GM19455 (cell line): Measurements from ENCODE around the gene POMT2.

ENCODE experiments used
- ATAC-seq: cut with Tn5 transposase; IDR thresholded peaks from one replicate; pipeline ENCODE4 v1.9.1; 2021; ENCODE audit not compliant: unreplicated experiment

POMT2 gene

DNA sequence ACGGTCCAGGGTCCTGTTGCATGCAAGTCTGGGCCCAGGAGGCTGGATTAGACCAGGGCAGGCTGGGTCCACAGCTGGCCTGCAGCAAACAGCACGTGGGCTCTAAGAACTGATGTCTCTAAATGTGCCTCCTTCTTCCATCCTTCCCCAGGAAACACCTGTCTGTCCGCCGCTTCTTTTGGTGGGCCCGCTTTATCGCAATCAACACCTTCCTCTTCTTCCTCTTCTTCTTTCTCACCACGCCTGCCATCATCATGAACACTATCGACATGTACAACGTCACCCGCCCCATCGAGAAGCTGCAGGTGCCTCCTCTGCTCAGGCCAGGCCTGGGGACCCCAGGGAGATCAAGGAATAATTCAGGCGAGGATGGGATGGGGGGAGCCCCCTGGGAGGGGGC is 77.9 kb downstream of the POMT2 start:
- no peak for ATAC-seq

DNA sequence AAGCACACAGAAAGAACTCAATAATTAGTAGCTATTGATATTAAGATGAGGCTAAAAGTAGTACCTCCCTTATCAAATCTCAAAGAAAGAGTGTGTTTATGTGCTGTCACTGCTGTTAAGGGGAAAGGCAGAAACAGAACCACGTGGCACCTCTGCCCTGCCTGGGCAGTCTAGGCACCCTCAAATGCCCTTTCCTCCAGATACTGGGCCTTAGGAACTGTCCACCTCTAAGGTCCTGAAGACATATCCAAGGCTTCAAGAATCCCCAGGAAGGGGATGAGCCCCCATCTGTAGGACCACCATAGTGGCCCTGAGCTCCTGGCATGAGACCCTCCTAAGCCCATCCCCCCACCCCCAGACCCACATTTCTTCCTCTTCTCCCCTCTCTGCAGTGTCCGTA is 78.7 kb downstream of the POMT2 start:
- ATAC-seq, result no peak

DNA sequence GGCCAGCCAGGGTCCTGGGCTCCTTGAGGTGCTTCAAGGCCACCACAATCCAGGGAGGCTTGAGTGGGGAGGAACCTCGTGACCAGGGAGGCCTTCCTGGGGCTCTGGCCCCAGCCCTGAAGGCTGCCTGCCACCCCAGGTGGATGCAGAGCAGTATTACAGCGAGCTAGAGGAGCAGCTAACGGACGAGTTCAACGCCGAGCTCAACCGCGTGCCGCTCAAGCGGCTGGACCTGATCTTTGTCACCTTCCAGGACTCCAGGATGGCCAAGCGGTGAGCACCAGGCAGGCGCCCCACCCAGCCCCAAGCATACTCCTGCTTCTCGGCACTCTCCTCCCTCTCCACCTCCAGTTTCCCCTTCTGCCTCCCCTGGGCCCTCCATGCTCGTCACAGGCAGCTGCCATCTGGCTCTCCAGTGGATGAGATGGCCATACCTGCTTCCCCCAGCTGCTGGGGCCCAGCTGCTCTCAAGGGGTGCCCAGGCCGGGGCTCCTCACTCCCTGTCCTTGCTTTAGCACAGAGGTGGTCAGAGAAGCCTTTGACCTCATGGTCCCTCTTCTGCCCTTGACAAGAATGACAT is 80.3 kb downstream of the POMT2 start:
- ATAC-seq, result no peak

DNA sequence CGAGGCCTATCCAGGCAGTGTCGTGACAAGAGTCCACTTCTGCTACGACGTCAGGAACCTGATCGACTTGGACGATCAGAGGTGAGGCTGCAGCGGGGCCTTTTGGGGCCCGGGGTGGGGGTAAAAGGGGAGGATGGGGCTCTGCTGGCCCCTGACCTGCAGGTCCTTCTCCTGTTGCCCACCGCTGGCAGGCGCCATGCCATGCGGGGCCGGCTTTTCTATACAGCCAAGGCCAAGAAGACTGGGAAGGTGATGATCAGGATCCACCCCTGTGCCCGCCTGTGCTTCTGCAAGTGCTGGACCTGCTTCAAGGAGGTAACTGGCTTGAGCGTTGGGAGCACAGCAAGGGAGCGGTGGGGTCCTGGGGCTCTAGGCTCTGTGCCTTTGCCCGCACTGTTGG is 81.3 kb downstream of the POMT2 start:
- ATAC-seq, result no peak

DNA sequence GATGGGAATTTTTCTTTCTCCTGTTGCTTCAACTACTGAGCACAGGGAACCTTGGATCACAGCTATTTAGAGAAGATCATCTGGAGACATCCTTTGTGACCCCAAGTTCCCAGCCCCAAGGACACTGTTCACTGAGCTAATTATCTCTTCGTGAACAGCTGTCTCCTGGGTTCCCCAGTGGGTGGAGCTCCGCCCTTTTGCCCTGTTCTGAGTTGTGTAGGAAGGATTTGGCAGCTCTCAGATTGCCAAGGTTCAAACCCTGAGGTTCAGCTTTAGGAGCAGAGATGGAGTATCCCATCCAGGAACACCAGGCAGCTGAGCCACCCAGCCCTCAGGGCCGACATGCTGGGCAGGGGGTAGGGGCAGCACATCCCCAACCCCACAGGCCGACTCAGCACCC is 81.7 kb downstream of the POMT2 start:
- no peak for ATAC-seq

DNA sequence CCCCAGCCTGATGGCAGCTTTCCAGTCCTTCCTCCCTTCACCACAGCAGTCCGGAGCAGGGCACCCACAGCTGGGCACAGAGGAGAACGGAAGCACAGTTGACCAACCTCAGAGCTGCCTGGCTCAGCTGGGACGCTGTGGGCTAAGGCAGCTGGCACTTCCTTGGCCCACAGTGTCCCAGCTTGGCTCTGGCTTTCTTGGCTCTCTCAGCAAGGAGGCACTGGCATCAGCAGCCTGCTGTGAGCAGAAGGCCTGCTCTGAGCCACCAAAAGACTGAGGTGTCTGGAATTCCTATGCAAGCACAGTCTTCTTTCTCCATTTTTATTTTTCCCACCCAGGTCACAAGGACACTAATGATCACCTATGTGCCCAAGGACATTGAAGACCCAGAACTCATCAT is 82.3 kb downstream of the POMT2 start:
- ATAC-seq, result no peak

DNA sequence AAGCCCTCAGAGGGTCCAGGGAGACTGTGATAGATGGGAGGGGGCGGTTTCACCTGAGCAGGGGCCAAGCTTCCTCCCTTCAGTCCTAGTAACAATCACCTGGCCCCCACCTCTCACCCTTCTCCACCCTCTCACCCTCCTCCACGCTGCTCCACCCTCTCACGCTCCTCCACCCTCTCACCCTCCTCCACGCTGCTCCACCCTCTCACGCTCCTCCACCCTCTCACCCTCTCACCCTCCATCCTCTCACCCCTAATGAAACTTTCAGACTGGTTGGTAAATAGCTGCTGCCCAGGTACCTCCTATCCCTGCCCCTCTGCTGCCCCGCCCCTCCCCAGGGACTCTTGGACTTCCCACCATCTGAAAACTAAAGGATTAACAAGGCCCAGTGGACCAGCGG is 83.9 kb downstream of the POMT2 start:
- ATAC-seq, result no peak

DNA sequence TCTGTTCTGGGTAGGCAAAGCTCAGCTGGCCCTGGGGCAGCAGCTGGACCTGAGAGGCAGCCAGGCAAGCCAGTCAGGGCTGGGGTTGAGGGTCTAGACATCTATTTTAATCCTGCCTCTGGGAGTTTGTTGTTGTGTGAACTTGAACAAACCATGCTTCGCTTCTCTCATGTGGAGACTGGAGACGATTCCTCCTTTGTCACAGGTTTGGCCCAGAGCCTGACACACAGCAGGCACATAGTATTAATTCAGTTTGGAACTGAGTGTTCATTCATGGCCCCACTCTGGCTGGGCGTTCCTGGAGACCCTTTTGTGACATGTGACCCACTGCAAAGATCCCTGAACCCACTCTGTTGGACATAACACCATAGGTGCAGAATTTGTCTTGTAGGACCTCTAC is 89.0 kb downstream of the POMT2 start:
- no peak for ATAC-seq

DNA sequence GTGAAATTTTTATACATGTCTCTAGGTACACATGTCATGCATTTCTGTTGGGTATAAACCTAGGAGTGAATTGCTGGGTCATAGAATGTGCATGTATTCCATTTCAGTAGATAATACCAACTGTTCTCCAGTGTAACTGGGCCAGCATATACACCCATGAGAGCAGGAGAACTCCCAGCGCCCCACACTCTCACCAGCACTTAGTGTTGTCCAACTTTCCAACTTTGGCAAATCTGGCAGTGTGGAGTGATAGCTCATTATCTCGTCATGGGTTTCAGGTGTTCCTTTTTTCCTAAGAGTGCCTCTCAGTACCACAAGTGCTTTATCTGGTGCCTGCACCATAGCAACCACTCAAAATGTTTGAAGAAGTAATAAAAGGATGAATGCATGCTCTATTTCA is 89.8 kb downstream of the POMT2 start:
- ATAC-seq, result no peak

DNA sequence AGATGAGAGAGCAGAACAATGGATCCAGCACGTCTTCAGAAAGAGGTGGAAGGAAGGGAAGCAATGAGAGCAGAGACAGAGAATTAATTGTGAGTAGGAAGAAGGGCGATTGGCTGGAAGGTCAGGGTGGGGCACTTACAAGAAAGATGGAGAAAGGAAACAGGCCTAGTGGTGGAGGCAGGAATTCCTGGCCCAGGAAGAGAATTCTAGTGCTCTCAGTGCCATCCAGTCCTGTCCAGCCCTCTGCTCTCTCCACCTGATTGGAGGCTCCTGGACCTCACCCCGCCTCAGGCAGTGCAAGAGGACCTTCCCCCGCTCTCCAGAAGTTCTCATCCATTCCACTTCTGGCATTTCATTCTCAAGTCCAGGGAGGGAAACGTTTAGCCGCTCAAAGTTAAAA is 92.6 kb downstream of the POMT2 start:
- no peak for ATAC-seq

DNA sequence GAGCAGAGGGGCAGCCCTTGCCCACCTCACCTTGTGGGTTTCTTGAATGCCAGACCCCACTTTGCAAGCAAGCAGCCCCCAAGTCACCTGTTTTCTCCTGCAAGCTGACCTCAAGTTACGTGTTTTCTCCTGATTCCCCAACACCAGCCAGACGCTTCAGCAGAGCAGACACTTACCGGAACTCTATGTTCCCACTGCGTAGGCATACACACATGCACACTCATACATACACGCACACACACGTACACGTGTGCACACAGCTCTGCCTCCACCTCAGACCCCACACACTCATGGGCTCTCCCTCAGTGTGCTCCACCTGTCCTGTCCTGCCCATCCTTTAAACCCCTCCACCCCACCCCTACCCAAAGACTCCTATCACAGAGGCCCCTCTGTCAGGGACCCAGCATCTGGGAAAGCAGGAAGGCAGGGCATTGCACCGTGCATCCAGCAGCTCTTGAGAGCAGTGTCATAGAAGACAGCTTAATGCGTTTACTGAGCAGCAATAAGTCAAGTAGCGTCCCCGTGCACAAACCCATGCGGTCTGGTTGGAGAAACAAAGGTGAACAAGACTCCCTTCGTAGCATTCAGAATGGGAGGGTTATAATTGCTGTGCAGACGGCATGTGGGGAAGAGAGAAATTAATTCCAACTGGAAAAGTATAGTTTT is 94.7 kb downstream of the POMT2 start:
- no peak for ATAC-seq

DNA sequence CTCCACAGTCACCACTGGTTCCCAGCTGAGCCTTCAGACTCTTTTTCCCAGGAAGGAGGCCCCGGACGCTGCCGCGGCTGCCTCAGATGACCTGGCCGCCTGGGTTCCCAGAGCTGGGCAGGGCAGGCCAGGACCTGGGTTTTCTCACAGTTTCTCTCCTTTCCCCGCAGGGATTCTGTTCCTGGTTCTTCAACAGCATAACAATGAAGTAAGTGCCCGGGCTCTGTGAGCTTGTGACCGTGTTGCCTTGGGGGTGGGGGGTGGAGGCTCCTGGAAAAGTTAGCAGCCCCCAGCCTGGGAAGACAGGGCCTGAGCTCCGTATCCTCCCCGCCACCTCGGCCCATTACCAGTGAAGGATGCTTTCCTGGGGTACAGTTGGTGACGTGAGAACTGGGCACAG is 95.4 kb downstream of the POMT2 start:
- ATAC-seq, result no peak
